CD4-positive, alpha-beta T cell treated with Interleukin-2 at 100 ng/mL for 4 hours (primary cell): ENCODE measurements around the gene PPT2.
"Not testable (repeated sequence)": the region's sequence is repeated elsewhere in the genome, so short reads cannot be mapped to it uniquely, and the experiment has no call there.

Source experiments
- DNase-seq: peaks from one replicate; pipeline ENCODE4 v3.0.0-alpha.2; 2020; ENCODE audit warnings: low spot score

Gene PPT2

GRCh38 chr6:32176476-32177182 is 22.7 kb downstream of the PPT2 start:
- DNase-seq: no peak

DNA sequence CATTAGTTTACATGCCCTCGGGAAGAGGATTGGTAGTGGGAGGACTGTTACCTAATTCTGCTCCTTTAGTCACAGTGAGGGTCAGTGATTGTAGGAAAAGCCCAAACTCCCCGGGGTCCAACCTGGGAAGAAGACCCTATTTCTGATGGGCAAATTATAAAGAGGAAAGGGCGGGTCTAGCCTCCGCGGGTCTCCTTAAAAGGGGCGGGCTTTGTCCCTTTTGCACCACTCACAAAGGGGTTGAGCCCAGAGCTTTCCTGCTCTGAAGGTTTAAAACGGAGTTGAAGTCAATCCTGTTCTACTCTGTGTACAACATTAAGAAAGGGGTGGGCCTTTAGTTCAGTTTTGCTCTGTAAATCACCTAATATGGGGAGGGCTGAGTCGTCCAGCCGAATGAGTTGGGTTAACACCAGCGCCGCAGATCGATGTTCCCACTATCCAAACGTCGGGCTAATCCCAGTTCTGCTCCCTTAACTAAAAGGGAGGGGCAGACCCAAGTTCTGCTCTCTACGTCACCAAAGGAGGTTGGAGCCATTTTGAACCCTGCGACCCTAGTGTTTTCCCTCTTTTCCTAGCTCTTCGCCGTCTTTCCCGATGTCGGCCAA is 23.3 kb downstream of the PPT2 start:
- DNase-seq: peak; percentile 58

GRCh38 chr6:32177788-32178546 is 24.0 kb downstream of the PPT2 start, which contains the start of gene RNF5:
Gene RNF5, plus strand, starts transcription at chr6:32178405. Its CDS starts 107 bp downstream, at chr6:32178512.
- DNase-seq: peak; percentile 100

DNA sequence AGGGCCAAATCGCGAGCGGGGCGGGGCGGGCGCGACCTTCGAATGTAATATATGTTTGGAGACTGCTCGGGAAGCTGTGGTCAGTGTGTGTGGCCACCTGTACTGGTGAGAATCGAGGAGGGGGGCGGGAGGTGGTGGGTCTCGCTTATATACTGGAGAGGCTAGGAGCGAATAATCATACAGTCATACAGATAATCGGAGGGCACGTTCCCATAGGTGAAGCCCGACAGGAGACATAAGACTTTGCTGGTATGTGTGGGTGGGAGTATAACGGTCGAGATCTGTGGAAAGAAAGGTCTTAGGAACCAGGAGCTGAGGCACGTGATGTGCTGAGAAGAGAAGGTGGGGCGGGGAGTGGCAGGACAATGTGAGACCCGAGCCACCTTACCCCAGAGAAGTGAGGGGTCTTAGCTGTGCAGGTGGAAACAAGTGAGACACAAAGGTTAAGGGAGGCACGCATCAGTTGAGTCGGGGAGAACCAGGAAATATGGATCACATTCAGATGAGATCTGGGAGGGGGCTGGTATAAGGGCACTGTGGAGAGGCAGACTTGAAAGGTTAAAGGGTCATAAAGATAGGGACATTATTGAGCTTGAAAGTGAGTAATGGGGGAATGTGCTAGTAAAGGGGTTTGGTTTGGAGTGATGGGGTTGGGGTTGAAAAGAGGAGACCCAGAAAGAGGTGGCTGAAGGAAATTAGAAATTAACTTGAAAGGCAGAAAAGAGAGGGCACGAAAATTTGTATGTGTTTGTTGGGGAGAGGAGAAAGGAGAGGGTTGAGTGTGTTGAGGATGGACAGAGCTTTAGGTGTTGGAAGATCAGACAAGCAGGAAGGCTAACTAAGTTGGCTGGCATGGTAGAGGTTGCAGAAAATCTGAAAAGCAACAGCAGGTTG is 24.9 kb downstream of the PPT2 start:
- no peak for DNase-seq

- no peak for DNase-seq
Observed at GRCh38 chr6:32179766-32180405, 25.9 kb downstream of the PPT2 start.

- DNase-seq: no peak
Observed at GRCh38 chr6:32181148-32181702, 27.3 kb downstream of the PPT2 start.

DNA sequence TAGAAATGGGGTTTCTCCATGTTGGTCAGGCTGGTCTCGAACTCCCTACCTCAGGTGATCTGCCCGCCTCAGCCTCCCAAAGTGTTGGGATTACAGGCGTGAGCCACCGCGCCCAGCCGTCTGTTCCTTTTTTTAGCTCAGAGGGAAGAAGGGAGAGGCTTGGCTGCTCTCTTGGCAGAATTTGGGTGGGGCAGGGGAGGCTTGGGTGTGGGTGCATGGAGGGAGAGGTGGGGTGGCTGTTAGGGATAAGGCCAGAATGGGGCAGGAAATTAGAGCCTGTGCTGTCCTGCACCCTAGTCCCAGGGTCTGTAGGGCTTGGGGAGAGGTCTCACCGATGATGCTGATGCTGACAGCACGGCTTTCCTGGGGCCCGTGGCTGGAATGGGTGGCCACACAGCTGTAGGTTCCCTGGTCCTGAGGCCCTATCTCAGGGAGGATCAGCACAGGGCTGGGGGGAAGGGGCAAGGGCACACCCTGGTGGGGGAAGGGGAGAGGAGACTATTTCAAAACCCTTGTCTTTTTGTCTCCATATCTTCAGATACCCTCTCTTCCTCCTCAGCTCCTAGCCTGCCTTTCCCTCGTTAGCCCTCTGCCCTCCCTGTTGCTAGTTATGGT is 28.1 kb downstream of the PPT2 start:
- DNase-seq: no peak

DNA sequence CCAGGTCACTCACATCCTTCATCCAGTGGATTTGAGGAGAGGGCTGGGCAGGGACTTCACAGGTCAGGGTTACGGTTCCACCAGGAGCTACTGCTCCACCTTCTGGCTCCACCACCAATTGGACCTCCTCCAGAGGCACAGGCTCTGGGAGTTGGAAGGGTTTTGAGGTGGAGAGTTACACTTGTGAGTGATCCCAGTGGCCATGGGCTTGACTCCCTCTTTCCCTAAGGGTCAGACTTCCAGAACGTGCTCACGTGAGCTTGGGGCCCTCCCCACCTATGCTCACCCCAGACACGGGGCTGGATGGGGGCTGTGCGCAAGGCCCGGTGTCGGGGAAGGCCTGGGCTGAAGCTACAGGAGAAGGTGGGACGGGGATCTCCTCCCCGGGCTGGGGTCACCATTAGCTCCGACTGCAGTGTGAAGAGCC is 28.6 kb downstream of the PPT2 start:
- DNase-seq: no peak

DNA sequence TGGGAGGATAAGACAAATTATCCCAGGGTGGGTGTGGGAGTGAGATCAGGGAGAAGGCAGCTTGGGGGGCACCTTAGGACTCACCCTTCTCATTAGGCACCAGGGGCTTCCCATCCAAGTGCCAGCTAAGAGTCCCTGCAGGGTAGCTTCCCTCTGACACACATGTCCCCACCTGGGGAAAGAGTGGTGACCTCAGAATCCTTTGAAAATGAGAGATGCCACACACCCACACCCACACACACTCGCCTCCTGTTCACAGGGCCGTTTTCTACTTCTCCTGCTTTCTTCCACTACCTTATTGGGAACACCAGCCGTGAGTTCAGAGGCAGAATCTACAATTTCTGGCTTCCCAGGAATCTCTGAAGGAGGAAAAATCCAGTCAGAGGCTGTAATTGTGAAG is 29.1 kb downstream of the PPT2 start:
- DNase-seq: no peak

DNA sequence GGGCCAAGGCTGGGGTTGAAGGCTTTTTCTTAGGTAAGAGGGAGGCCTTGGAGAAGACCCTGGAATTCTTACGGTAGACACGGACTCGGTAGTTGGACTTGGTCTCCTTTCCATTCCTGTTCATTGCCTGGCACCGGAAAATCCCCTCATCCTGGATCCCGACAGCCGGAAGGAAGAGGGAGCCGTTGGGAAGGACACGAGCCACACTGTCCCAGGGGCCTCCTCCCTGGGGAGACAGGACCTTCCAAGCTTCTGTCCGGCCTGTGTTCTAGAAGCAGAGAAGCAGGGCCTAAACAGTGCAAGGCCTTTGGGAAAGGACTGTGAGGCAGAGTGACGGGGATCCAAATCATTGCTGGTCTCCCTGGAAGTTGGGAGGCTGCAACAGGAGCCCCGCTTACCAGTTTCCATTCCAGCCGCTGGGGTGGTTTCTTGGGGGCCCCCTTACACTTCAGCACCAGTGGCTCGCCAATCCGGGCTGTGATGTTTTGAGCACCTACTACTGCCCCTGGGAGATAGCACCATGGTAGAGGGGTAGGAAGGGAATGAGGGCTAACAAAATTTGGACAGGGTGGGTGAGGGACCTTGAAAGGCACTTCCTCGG is 29.6 kb downstream of the PPT2 start:
- no peak for DNase-seq

DNA sequence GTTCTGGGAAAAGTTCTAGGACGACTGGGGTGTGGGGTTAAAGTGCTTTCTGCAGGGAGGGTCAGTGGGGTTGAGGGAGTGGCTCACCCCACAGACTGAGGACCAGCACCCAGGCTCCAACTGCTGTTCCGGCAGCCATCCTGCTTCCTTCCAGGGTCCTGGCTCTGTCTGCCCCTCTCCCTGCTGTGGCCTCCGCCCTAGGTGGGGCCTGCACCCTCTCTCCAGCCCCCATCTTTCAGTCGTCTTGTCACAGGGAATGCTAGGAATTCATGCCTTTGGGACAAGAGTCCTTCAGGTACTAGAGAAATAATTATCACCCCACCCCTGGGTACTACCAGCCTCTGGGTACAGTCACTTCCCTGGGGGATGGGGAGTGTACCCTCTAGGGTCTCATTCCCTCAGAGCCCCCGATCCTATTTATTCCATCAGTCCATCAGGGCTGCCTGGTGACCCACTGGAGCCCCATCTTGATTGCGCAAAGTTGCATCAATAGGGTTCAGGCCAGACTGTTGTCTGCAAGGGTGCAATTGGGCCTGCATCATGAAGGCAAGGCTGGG is 30.2 kb downstream of the PPT2 start, which contains the start of gene AGER:
Gene AGER (minus strand): TSS at position 170 of the 557 bp plus-strand sequence. CDS start 31 bp downstream, at position 139.
- no peak for DNase-seq

DNA sequence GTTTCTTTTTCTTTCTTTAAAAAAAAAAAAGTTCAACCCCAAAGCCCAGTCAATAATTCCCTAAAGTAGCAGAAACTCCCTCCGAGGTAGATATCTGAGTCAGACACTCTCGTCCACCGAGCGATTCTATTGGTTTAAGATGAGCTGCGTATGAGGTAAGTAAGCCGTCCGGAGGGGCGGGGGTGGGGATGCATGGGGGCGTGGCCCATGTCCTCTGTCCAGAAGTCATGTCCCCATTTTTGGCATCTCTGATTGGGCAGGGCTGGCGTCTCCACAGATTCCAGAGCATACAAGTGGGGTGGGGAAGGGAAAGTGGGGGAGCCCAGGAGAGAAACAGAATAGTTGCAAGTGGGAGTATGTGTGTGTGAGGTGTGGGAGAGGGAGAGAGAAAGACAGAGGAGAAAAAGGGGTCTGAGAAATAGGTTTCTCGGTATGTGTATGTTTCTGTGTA is 31.8 kb downstream of the PPT2 start:
- peak; percentile 69 for DNase-seq

GRCh38 chr6:32186151-32186840 is 32.4 kb downstream of the PPT2 start:
- not testable (repeated sequence) for DNase-seq

DNA sequence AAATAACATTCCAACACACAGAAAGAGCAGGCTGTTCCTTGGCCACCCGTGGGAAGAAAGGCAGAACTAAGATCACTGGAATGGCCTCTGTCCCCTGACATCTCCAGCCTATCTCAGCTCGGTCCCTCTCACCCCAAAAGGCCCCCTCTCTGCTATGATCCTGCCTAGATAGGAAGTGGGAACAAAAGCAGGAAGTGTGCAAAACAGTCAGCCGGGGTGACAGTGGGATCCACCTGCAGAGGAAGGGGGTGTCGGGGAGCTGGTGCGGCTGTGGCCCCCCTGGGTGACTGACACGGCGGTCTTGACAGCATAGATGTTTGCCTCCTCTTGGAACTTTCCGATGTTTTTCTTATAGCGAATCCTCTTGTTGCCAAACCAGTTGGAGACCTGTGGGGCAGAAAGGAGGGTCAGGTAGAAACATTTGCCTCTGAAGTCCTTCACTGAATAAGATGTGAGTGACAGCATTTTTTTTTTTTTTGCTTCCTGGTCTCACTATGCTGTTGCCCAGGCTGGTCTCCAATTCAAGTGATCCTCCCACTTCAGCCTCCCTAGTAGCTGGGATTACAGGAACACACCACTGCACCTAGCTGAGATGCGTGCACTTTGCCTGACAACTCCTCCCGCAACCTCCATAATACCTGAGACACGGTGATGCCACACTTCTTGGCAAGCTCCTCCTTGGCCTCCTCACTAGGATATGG is 33.2 kb downstream of the PPT2 start:
- DNase-seq: no peak

- not testable (repeated sequence) for DNase-seq
Observed at GRCh38 chr6:32187725-32188380, 33.9 kb downstream of the PPT2 start.

- DNase-seq: no peak
Observed at GRCh38 chr6:32188381-32189068, 34.6 kb downstream of the PPT2 start.

- DNase-seq: no peak
Observed at GRCh38 chr6:32189069-32189741, 35.3 kb downstream of the PPT2 start.
